H4 (cell line): ENCODE data around the gene MUC6. TPM values are rescaled to one million over a fixed set of nuclear protein-coding genes. Genes with fewer than 3 reads are reported as not detected.

Source experiments
- DNase-seq: peaks from one replicate; pipeline ENCODE4 v3.0.0-alpha.2; 2015; ENCODE audit warnings: low spot score
- total RNA-seq: library from RNA; depleted of rRNA; stranded (reverse); fragments of >200 nt; shearing (Covaris generic); gene quantifications from 2 replicates; pipeline ENCODE4 v1.2.3, GENCODE V29; 2014; rRNA removed

MUC6 gene
- total RNA-seq, 1 experiment from 2014 or later, result not detected

DNA sequence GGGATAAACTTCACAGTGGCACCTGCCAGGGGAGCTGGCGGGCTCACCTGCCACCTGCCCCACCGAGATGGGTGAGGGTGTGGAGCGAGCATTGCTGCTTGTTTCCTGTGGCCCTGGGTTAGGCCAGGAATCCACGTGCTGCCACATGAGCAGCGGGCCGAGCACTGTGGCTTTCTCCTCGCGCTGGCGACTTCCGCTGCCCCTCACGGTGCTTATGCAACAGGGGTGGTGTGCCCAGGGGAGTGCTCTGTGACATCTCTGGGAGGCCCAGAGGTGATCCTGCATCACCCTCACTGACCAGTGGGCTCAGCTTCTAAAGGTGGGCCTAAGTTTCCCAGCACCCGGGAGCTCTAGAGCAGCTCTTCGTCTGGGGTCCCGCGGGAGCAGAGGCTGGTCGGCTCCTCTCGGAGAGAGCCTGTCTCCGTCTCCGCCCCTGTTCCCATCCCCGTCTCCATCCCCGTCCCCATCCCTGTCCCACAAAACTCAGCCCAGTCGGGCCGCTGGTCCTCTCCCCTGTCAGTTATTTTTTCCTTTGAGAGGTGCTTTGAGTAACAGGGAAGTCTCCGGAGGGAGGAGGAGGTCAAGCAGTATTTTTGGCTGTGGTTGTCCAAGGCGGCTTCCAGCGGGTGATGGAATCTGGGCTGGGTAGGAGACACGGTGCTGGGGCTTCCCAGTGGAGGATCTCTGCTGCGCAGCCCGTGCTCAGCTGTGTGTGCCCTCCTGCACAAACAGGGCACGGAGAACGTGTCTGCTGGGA lies 68.3 kb downstream of the MUC6 start:
- no peak for DNase-seq

DNA sequence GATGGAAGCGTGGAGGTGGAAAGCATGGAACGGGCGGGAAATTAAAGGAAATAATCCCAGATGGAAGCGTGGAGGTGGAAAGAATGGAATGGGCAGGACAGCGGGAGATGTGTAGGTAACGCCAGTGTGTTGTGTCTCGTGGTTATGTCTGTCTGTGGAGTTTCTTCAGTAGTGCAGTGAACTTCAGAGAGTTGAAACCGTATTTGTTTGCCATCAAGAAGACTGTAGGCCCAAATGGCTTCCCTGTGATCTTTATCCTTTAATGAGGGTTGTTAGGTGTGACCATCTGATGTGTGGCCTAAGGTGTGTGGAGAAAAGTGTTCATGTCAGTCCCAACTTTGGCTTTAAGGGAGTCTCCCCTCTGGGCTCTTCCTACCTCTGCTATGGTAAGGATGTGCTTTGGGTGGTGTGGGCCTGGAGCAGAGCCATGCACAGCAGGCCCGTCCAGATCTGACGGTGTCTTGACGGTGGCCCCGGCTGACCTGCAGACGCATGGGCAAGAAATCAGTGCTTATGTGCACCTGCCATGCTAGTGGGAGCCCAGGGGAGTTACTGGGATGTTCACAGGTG lies 71.2 kb downstream of the MUC6 start:
- no peak for DNase-seq

- no peak for DNase-seq
Observed at GRCh38 chr11:963852-964251, 72.7 kb downstream of the MUC6 start.

Other genes starting within 250 kb of the MUC6 start
- not detected in 2 replicates for gene CEND1, start 246.6 kb downstream of the MUC6 start, total RNA-seq
- 19.6 and 35.8 TPM in 2 replicates for gene SLC25A22, start 238.4 kb downstream of the MUC6 start, total RNA-seq
- 2.2 and 4.2 TPM in 2 replicates for gene PIDD1, start 231.5 kb downstream of the MUC6 start, total RNA-seq
- 1,137 and 1,147 TPM in 2 replicates for gene RPLP2, start 226.8 kb downstream of the MUC6 start, total RNA-seq
- gene PNPLA2, start 217.8 kb downstream of the MUC6 start, total RNA-seq, result 13.4 and 22.8 TPM in 2 replicates
- not detected in 2 replicates for gene CRACR2B, start 208.8 kb downstream of the MUC6 start, total RNA-seq
- 825 and 1,008 TPM in 2 replicates for gene CD151, start 203.8 kb downstream of the MUC6 start, total RNA-seq
- 199 and 210 TPM in 2 replicates for gene POLR2L, start 194.2 kb downstream of the MUC6 start, total RNA-seq
- 117 and 131 TPM in 2 replicates for gene TSPAN4, start 193.9 kb downstream of the MUC6 start, total RNA-seq
- gene CHID1, start 125.9 kb downstream of the MUC6 start, total RNA-seq, result 53.1 and 65.1 TPM in 2 replicates
- gene AP2A2, start 110.8 kb downstream of the MUC6 start, total RNA-seq, result 25.1 and 25.3 TPM in 2 replicates
- gene MUC2, start 38.2 kb upstream of the MUC6 start, total RNA-seq, result not detected in 2 replicates
- gene MUC5AC, start 121.2 kb upstream of the MUC6 start, total RNA-seq, result not detected in 2 replicates
- not detected in 2 replicates for gene MUC5B, start 186.3 kb upstream of the MUC6 start, total RNA-seq